Measurements from ENCODE around the gene KCNMA1.

KCNMA1 gene

GRCh38 chr10:77313066-77313750 is 324.4 kb downstream of the KCNMA1 start:
- no peak for DNase-seq

GRCh38 chr10:77311186-77311585 is 326.4 kb downstream of the KCNMA1 start:
- no peak for DNase-seq

- DNase-seq: no peak
Measured at GRCh38 chr10:77310288-77310840, 327.2 kb downstream of the KCNMA1 start.

GRCh38 chr10:77309509-77309908 is 328.1 kb downstream of the KCNMA1 start:
- DNase-seq: no peak

GRCh38 chr10:77309092-77309491 is 328.5 kb downstream of the KCNMA1 start:
- DNase-seq: no peak

- no peak for DNase-seq
Measured at GRCh38 chr10:77308084-77308732, 329.4 kb downstream of the KCNMA1 start.

GRCh38 chr10:77306666-77307065 is 330.9 kb downstream of the KCNMA1 start:
- DNase-seq: no peak

GRCh38 chr10:77305650-77306632 is 331.7 kb downstream of the KCNMA1 start:
- no peak for DNase-seq

- no peak for DNase-seq
Measured at GRCh38 chr10:77304192-77304591, 333.4 kb downstream of the KCNMA1 start.

- no peak for DNase-seq
Measured at GRCh38 chr10:77301305-77301730, 336.3 kb downstream of the KCNMA1 start.

- no peak for DNase-seq
Measured at GRCh38 chr10:77300682-77301302, 336.8 kb downstream of the KCNMA1 start.

GRCh38 chr10:77299320-77299719 is 338.3 kb downstream of the KCNMA1 start:
- DNase-seq: no peak

- DNase-seq: no peak
Measured at GRCh38 chr10:77297393-77297739, 340.2 kb downstream of the KCNMA1 start.

- DNase-seq: no peak
Measured at GRCh38 chr10:77296534-77297392, 340.8 kb downstream of the KCNMA1 start.

- no peak for DNase-seq
Measured at GRCh38 chr10:77293773-77294172, 343.8 kb downstream of the KCNMA1 start.

- no peak for DNase-seq
Measured at GRCh38 chr10:77293347-77293746, 344.3 kb downstream of the KCNMA1 start.

GRCh38 chr10:77291596-77292505 is 345.8 kb downstream of the KCNMA1 start:
- DNase-seq: no peak

- DNase-seq: no peak
Measured at GRCh38 chr10:77290528-77291155, 347.0 kb downstream of the KCNMA1 start.

GRCh38 chr10:77289790-77290189 is 347.8 kb downstream of the KCNMA1 start:
- no peak for DNase-seq

GRCh38 chr10:77289027-77289501 is 348.5 kb downstream of the KCNMA1 start:
- DNase-seq: no peak

Measured in stimulated activated CD8-positive, alpha-beta memory T cell treated with anti-CD3 and anti-CD28 coated beads, Interleukin-4, amount 100 ng/mL, for 48 hours (primary cell).